Stimulated activated CD4-positive, alpha-beta T cell treated with anti-CD3 and anti-CD28 coated beads, TNF-alpha, amount 100 ng/mL, for 24 hours (primary cell): ENCODE measurements around the gene SNX13.
"Not testable (repeated sequence)": the region's sequence is repeated elsewhere in the genome, so short reads cannot be mapped to it uniquely, and the experiment has no call there.

Experiments used
- DNase-seq, 3 experiments: peaks; one replicate each; pipeline ENCODE4 v3.0.0-alpha.2; 2020; ENCODE audit warnings: low read depth in 3 of 3

SNX13 gene

GRCh38 chr7:17912050-17912449 lies 28.2 kb downstream of the SNX13 start:
- no peak for DNase-seq

- DNase-seq: no peak
These were observed 29.9 kb downstream of the SNX13 start for GRCh38 chr7:17910377-17910776.

GRCh38 chr7:17909310-17909709 lies 31.0 kb downstream of the SNX13 start:
- not testable (repeated sequence) for DNase-seq

GRCh38 chr7:17907014-17907413 lies 33.3 kb downstream of the SNX13 start:
- DNase-seq: no peak

- DNase-seq: no peak
These were observed 37.0 kb downstream of the SNX13 start for GRCh38 chr7:17903337-17903736.

- no peak for DNase-seq
These were observed 37.7 kb downstream of the SNX13 start for GRCh38 chr7:17902599-17902998.

GRCh38 chr7:17900464-17900863 lies 39.8 kb downstream of the SNX13 start:
- no peak for DNase-seq

GRCh38 chr7:17898111-17898510 lies 42.2 kb downstream of the SNX13 start:
- DNase-seq: no peak

- DNase-seq: no peak
These were observed 53.0 kb downstream of the SNX13 start for GRCh38 chr7:17887286-17887685.

GRCh38 chr7:17882685-17883084 lies 57.6 kb downstream of the SNX13 start:
- DNase-seq: no peak

- DNase-seq: no peak
These were observed 61.1 kb downstream of the SNX13 start for GRCh38 chr7:17879075-17879661.

GRCh38 chr7:17878627-17879026 lies 61.7 kb downstream of the SNX13 start:
- DNase-seq: no peak

GRCh38 chr7:17871815-17872533 lies 68.3 kb downstream of the SNX13 start:
- no peak for DNase-seq

- DNase-seq: no peak
These were observed 69.9 kb downstream of the SNX13 start for GRCh38 chr7:17870406-17870805.

- no peak for DNase-seq
These were observed 76.5 kb downstream of the SNX13 start for GRCh38 chr7:17863809-17864143.

- DNase-seq: no peak
These were observed 77.0 kb downstream of the SNX13 start for GRCh38 chr7:17863095-17863808.

GRCh38 chr7:17856251-17856650 lies 84.0 kb downstream of the SNX13 start:
- DNase-seq: no peak

- DNase-seq: no peak
These were observed 85.1 kb downstream of the SNX13 start for GRCh38 chr7:17855202-17855601.

GRCh38 chr7:17854261-17855047 lies 85.8 kb downstream of the SNX13 start:
- DNase-seq: no peak

- no peak for DNase-seq
These were observed 87.9 kb downstream of the SNX13 start for GRCh38 chr7:17852361-17852760.

- no peak for DNase-seq
These were observed 90.8 kb downstream of the SNX13 start for GRCh38 chr7:17849504-17849903.

GRCh38 chr7:17848516-17848915 lies 91.8 kb downstream of the SNX13 start:
- no peak for DNase-seq
